ENCODE results near the gene TCERG1L.
"Not testable (repeated sequence)": the region's sequence is repeated elsewhere in the genome, so short reads cannot be mapped to it uniquely, and the experiment has no call there.

TCERG1L gene

DNA sequence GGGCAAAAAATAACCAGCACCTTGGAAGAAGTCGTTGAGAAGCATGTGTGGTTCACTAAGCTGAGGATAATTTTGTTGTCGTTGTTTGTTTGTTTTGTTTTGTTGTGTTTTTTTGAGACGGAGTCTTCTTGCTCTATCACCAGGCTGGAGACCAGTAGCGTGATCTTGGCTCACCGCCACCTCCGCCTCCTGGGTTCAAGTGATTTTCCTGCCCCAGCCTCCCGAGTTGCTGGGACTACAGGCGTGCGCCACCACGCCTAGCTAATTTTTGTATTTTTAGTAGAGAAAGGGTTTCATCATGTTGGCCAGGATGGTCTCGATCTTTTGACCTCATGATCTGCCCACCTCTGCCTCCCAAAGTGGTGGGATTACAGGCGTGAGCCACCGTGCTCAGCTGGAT is 76.9 kb downstream of the TCERG1L start:
- H3K27ac ChIP-seq (ENCODE audit: insufficient read depth in 1 of 2, low read depth in 1 of 2, low read length in 2 of 2, poor library complexity in 1 of 2, severe bottlenecking in 2 of 2); H3K9me3 ChIP-seq (ENCODE audit: control extremely low read depth in 1 of 5, control insufficient read depth in 4 of 5, insufficient read depth in 2 of 5, low read depth in 1 of 5, low read length in 4 of 5); DNase-seq; H3K4me3 ChIP-seq (ENCODE audit: control insufficient read depth in 1 of 7, extremely low read depth in 1 of 7, insufficient read depth in 4 of 7, low read depth in 2 of 7, low read length in 6 of 7); H3K36me3 ChIP-seq (ENCODE audit: control insufficient read depth in 4 of 4, insufficient read depth in 4 of 4, low read length in 3 of 4); POLR2A ChIA-PET; H3K4me1 ChIP-seq (ENCODE audit: control extremely low read depth in 1 of 4, control insufficient read depth in 4 of 4, insufficient read depth in 4 of 4, low read length in 3 of 4); CTCF ChIA-PET: not testable (repeated sequence)
- WGBS (ENCODE audit: insufficient coverage) = 90% methylated on average over 4 of the region's 13 CpGs
- peaks cover 0 to 14% (median 0%) of the 10 kb centered on the region in 5 experiments for H3K27me3 ChIP-seq (replicated peaks in 2 of 5; ENCODE audit: control insufficient read depth in 4 of 5, insufficient read depth in 5 of 5, low read length in 4 of 5)

- no peak overlapping the region for H3K4me3 ChIP-seq (ENCODE audit: control insufficient read depth in 1 of 7, extremely low read depth in 1 of 7, insufficient read depth in 4 of 7, low read depth in 2 of 7, low read length in 6 of 7)
- no peaks in the 10 kb centered on the region for H3K36me3 ChIP-seq (ENCODE audit: control insufficient read depth in 4 of 4, insufficient read depth in 4 of 4, low read length in 3 of 4)
- POLR2A ChIA-PET = no interaction called here
- H3K27me3 ChIP-seq (replicated peaks in 2 of 5; ENCODE audit: control insufficient read depth in 4 of 5, insufficient read depth in 5 of 5, low read length in 4 of 5) = peaks cover 0 to 9% (median 0%) of the 10 kb centered on the region in 5 experiments
- 97% methylated on average over 3 of the region's 7 CpGs for WGBS (ENCODE audit: insufficient coverage)
- DNase-seq = no peak
- CTCF ChIA-PET = no interaction called here
- H3K9me3 ChIP-seq (ENCODE audit: control extremely low read depth in 1 of 5, control insufficient read depth in 4 of 5, insufficient read depth in 2 of 5, low read depth in 1 of 5, low read length in 4 of 5) = peaks cover 0 to 3% (median 2%) of the 10 kb centered on the region in 5 experiments
- no peaks in the 10 kb centered on the region for H3K4me1 ChIP-seq (ENCODE audit: control extremely low read depth in 1 of 4, control insufficient read depth in 4 of 4, insufficient read depth in 4 of 4, low read length in 3 of 4)
- H3K27ac ChIP-seq (ENCODE audit: insufficient read depth in 1 of 2, low read depth in 1 of 2, low read length in 2 of 2, poor library complexity in 1 of 2, severe bottlenecking in 2 of 2) = no peak overlapping the region
Observed at GRCh38 chr10:131233611-131234258, 77.8 kb downstream of the TCERG1L start.

- no peaks in the 10 kb centered on the region for H3K36me3 ChIP-seq (ENCODE audit: control insufficient read depth in 4 of 4, insufficient read depth in 4 of 4, low read length in 3 of 4)
- WGBS (ENCODE audit: insufficient coverage) = 83% methylated on average over 14 of the region's 15 CpGs
- peaks cover 0 to 3% (median 0%) of the 10 kb centered on the region in 5 experiments for H3K27me3 ChIP-seq (replicated peaks in 2 of 5; ENCODE audit: control insufficient read depth in 4 of 5, insufficient read depth in 5 of 5, low read length in 4 of 5)
- DNase-seq = no peak
- H3K9me3 ChIP-seq (ENCODE audit: control extremely low read depth in 1 of 5, control insufficient read depth in 4 of 5, insufficient read depth in 2 of 5, low read depth in 1 of 5, low read length in 4 of 5) = peaks cover 0 to 3% (median 2%) of the 10 kb centered on the region in 5 experiments
- H3K4me1 ChIP-seq (ENCODE audit: control extremely low read depth in 1 of 4, control insufficient read depth in 4 of 4, insufficient read depth in 4 of 4, low read length in 3 of 4) = no peaks in the 10 kb centered on the region
- ChIA-PET CTCF (no interaction called here), POLR2A (no interaction called here)
- H3K27ac ChIP-seq (ENCODE audit: insufficient read depth in 1 of 2, low read depth in 1 of 2, low read length in 2 of 2, poor library complexity in 1 of 2, severe bottlenecking in 2 of 2) = no peak overlapping the region
- H3K4me3 ChIP-seq (ENCODE audit: control insufficient read depth in 1 of 7, extremely low read depth in 1 of 7, insufficient read depth in 4 of 7, low read depth in 2 of 7, low read length in 6 of 7) = no peak overlapping the region
Observed at GRCh38 chr10:131231965-131232541, 79.5 kb downstream of the TCERG1L start.

- H3K27me3 ChIP-seq (replicated peaks in 2 of 5; ENCODE audit: control insufficient read depth in 4 of 5, insufficient read depth in 5 of 5, low read length in 4 of 5) = peaks cover 0 to 3% (median 0%) of the 10 kb centered on the region in 5 experiments
- H3K9me3 ChIP-seq (ENCODE audit: control extremely low read depth in 1 of 5, control insufficient read depth in 4 of 5, insufficient read depth in 2 of 5, low read depth in 1 of 5, low read length in 4 of 5) = peaks cover 0 to 3% (median 2%) of the 10 kb centered on the region in 5 experiments
- DNase-seq = no peak
- H3K4me3 ChIP-seq (ENCODE audit: control insufficient read depth in 1 of 7, extremely low read depth in 1 of 7, insufficient read depth in 4 of 7, low read depth in 2 of 7, low read length in 6 of 7) = no peak overlapping the region
- POLR2A ChIA-PET = no interaction called here
- H3K36me3 ChIP-seq (ENCODE audit: control insufficient read depth in 4 of 4, insufficient read depth in 4 of 4, low read length in 3 of 4) = no peaks in the 10 kb centered on the region
- no peak overlapping the region for H3K27ac ChIP-seq (ENCODE audit: insufficient read depth in 1 of 2, low read depth in 1 of 2, low read length in 2 of 2, poor library complexity in 1 of 2, severe bottlenecking in 2 of 2)
- CTCF ChIA-PET = no interaction called here
- H3K4me1 ChIP-seq (ENCODE audit: control extremely low read depth in 1 of 4, control insufficient read depth in 4 of 4, insufficient read depth in 4 of 4, low read length in 3 of 4) = no peaks in the 10 kb centered on the region
- WGBS (ENCODE audit: insufficient coverage) = 65% methylated on average over 16 of the region's 19 CpGs
Observed at GRCh38 chr10:131231323-131231964, 80.1 kb downstream of the TCERG1L start.

DNA sequence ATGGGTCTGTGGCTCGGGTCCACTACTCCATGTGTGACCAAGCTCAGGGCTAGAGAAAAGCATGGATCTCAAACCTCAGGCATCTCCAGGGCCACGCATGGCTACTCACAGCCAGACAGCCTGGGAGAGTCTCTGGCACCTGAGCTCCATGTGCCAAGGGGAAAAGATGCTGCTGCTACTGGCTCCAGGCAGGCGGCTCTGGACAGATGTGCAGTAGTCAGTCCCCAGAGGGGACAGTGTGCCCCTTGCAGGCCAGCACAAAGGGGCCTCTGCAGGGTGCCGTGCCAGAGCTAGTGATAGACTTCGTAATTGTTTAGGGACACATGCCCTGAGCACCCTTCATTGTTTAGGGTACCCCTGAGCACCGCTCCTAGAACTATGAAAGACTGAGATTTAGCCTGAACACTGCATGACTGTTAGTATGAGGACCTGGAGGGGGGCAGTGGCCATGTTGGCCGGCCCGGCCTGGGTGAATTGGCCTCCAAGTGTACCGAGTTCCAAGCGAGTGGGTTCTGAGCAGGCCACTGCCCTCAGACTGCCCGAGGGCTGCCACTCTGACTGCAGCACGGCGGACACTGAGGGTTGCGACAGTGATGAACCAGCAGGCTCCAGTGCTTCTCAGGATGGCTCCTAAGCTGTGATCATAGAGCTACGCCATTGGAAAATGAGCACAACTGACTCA is 80.7 kb downstream of the TCERG1L start:
- Histone ChIP-seq H3K4me3 (ENCODE audit: control insufficient read depth in 1 of 7, extremely low read depth in 1 of 7, insufficient read depth in 4 of 7, low read depth in 2 of 7, low read length in 6 of 7) (no peak overlapping the region), H3K27me3 (replicated peaks in 2 of 5; ENCODE audit: control insufficient read depth in 4 of 5, insufficient read depth in 5 of 5, low read length in 4 of 5) (peaks cover 0 to 3% (median 0%) of the 10 kb centered on the region in 5 experiments), H3K9me3 (ENCODE audit: control extremely low read depth in 1 of 5, control insufficient read depth in 4 of 5, insufficient read depth in 2 of 5, low read depth in 1 of 5, low read length in 4 of 5) (peaks cover 0 to 3% (median 2%) of the 10 kb centered on the region in 5 experiments), H3K27ac (ENCODE audit: insufficient read depth in 1 of 2, low read depth in 1 of 2, low read length in 2 of 2, poor library complexity in 1 of 2, severe bottlenecking in 2 of 2) (no peak overlapping the region), H3K4me1 (ENCODE audit: control extremely low read depth in 1 of 4, control insufficient read depth in 4 of 4, insufficient read depth in 4 of 4, low read length in 3 of 4) (no peaks in the 10 kb centered on the region), H3K36me3 (ENCODE audit: control insufficient read depth in 4 of 4, insufficient read depth in 4 of 4, low read length in 3 of 4) (no peaks in the 10 kb centered on the region)
- CTCF ChIA-PET = no interaction called here
- WGBS (ENCODE audit: insufficient coverage) = 94% methylated on average over 15 of the region's 15 CpGs
- no peak for DNase-seq
- POLR2A ChIA-PET = no interaction called here

- H3K27me3 ChIP-seq (replicated peaks in 2 of 5; ENCODE audit: control insufficient read depth in 4 of 5, insufficient read depth in 5 of 5, low read length in 4 of 5) = peaks cover 0 to 3% (median 0%) of the 10 kb centered on the region in 5 experiments
- WGBS (ENCODE audit: insufficient coverage) = 94% methylated on average over 17 of the region's 17 CpGs
- H3K27ac ChIP-seq (ENCODE audit: insufficient read depth in 1 of 2, low read depth in 1 of 2, low read length in 2 of 2, poor library complexity in 1 of 2, severe bottlenecking in 2 of 2) = no peak overlapping the region
- no peaks in the 10 kb centered on the region for H3K36me3 ChIP-seq (ENCODE audit: control insufficient read depth in 4 of 4, insufficient read depth in 4 of 4, low read length in 3 of 4)
- no peak for DNase-seq
- ChIA-PET POLR2A (no interaction called here), CTCF (no interaction called here)
- peaks cover 0 to 3% (median 2%) of the 10 kb centered on the region in 5 experiments for H3K9me3 ChIP-seq (ENCODE audit: control extremely low read depth in 1 of 5, control insufficient read depth in 4 of 5, insufficient read depth in 2 of 5, low read depth in 1 of 5, low read length in 4 of 5)
- no peaks in the 10 kb centered on the region for H3K4me1 ChIP-seq (ENCODE audit: control extremely low read depth in 1 of 4, control insufficient read depth in 4 of 4, insufficient read depth in 4 of 4, low read length in 3 of 4)
- no peak overlapping the region for H3K4me3 ChIP-seq (ENCODE audit: control insufficient read depth in 1 of 7, extremely low read depth in 1 of 7, insufficient read depth in 4 of 7, low read depth in 2 of 7, low read length in 6 of 7)
Observed at GRCh38 chr10:131230166-131230565, 81.4 kb downstream of the TCERG1L start.
